Activated CD4-positive, CD25-positive, alpha-beta regulatory T cell treated with anti-CD3 and anti-CD28 coated beads, Interleukin-2, amount 50 U/mL, for 24 hours (primary cell): Measurements from ENCODE around the gene MAOA.
"Not testable (repeated sequence)": the region's sequence is repeated elsewhere in the genome, so short reads cannot be mapped to it uniquely, and the experiment has no call there.

Experiments used
- ATAC-seq, 2 donors: fragments of 150-1000 bp; cut with Tn5 transposase; one replicate each; pipeline ENCODE4 v1.10.0; 2021; ENCODE audit warnings: mild to moderate bottlenecking in 1 of 2, moderate library complexity in 1 of 2

MAOA gene

DNA sequence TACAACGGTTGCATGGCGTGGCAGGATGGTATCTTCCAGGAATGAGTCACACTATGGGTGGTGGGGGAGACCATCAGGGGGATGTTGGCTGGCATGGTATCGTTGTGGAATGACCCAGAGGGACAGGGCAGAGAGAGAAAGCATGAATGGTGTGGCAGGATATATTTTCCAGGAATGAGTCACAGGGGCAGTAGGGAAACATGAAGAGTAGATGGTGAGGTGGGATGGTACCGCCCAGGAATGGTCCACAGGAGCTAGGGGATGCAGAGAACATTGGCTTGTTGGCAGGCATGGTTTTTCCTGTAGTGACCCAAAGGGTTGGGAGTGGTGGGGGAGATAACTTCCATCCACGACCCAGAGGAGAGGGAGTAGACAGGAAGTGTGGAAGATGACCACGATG is 62.4 kb downstream of the MAOA start:
- no peak for ATAC-seq

DNA sequence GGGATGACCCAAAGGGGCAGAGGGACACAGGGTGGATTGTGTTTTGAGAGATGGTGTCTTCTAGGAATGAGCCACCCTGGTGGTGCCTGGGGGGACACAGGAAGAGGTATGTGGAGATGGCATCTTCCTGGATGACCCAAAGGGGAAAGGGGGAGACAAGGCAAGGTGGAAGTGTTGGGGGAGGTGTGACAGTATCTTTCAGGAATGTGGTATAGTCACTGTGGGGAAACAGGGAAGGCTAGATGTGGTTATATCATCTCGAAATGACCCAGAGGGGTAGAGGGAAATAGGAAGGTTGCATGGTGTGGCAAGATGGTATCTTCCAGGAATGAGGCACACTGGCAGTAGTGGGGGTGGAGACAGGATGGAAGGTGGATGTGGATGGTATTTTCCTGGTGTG is 62.9 kb downstream of the MAOA start:
- ATAC-seq = no peak

DNA sequence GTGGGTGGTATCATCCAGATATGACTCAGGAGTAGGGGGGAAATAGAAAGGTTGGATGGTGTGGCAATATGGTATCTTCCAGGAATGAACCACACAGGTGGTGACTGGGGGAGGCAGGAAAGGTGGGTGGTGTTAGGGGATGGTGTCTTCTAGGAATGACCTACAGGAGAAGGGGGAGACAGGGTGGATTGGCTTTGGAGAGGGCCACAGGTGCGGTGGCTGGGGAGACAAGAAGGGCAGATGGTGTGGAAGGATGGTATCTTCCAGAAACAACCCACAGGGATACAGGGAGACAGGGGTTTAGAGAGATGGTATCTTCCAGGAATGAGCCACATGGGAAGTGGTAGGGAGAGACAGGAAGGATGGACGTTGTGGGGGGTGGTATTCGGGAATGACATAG is 64.0 kb downstream of the MAOA start:
- ATAC-seq = no peak

DNA sequence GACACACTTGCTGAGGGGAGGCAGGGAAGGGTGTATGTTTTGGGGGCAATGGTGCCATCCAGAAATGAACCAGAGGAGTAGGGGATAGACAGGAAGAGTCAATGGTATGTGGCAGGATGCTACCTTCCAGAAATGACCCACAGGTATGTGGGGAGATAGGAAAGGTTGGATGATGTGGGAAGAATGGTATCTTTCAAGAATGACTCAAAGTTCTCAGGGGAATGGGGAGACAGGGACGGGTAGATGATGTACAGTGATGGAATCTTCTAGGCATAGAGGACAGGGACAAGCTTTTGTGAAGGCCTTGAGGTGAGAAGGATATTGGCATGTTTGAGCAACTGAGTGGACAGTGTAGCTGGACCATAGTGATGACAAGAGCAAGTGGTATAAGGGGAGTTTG is 64.9 kb downstream of the MAOA start:
- ATAC-seq = no peak

DNA sequence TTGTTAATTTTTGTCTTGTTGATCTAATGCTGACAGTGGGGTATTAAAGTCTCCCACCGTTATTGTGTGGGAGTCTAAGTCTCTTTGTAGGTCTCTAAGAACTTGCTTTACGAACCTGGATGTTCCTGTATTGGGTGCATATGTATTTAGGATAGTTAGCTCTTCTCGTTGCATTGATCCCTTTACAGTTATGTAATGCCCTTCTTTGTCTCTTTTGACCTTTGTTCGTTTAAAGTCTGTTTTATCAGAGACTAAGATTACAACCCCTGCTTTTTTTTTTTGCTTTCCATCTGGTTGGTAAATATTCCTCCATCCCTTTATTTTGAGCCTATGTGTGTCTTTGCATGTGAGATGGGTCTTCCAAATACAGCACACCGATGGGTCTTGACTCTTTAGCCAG is 69.1 kb downstream of the MAOA start:
- not testable (repeated sequence) for ATAC-seq

DNA sequence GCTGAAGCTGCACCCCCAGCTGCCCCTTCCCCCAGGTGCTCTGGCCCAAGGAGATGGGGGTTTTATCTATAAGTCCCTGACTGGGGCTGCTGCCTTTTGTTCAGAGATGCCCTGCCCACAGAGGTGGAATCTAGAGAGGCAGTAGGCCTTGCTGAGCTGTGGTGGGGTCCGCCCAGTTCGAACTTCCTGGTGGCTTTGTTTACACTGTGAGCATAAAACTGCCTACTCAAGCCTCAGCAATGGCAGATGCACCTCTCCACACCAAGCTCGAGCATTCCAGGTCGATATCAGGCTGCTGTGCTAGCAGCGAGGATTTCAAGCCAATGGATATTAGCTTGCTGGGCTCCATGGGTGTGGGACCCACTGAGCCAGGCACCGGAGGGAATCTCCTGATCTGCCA is 71.2 kb downstream of the MAOA start:
- ATAC-seq = not testable (repeated sequence)

DNA sequence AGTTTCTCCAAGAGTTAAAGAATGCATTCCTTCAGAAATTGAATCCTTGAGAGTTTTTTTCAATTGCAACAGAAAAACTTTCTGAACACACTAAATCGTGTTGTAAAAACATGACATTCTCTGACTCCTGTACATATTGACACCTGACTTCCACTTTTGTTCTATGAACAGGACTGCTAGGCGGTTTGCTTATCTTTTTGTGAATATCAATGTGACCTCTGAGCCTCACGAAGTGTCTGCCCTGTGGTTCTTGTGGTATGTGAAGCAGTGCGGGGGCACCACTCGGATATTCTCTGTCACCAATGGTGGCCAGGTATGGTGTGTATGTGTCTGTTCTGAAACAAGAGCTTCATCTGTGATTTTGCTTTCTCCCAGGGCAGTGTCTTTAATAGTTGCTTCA is 71.9 kb downstream of the MAOA start:
- ATAC-seq = no peak

DNA sequence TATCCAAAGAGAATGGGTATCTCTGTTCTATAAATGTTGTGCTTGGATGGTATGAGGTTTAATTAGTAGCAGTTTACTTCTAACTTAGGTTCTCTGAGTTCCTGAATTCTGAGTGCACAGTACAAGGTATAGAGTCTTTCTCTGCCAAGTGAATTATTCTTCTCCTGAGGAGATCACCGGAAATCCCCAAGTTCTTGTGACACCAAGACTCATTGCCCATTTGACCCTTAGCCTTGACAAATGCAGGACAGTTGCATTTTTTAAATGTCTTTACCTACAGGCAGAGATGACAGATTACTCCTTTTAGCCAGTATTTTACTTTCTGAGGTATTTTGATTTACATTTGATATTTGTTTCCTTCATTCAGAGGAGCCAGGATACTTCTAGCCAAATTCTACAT is 72.9 kb downstream of the MAOA start:
- no peak for ATAC-seq

DNA sequence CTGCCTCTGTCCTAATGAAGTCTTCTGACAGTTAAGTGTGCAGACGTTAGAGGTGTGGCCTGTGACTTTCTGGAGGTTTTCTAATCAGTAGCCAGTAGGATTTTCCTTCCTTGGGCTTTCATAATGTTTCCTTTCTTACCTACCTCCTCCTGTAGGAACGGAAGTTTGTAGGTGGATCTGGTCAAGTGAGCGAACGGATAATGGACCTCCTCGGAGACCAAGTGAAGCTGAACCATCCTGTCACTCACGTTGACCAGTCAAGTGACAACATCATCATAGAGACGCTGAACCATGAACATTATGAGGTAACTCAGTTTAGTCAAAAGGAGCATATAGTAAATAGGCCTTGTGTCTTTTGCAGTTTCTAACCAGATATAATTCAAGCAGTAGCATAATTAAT is 75.0 kb downstream of the MAOA start:
- no peak for ATAC-seq

DNA sequence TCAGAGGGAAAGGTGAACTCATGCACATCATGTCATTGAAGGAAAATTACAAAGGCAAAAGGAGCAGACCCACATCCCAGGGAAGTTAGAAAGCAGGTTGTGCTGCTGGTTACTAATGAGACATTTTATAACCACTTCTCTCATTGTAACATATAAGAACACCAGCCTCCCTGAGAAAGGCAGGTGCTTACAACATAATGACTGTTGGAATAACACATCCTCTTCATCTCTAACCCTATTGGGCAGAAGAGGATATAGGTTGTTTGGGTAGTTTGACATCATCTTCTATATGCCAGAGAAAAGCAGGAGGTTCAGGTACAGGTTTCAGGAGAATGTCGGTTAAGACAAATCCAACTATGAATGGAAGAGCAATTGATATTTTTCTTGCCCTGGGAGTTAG is 77.6 kb downstream of the MAOA start:
- no peak for ATAC-seq

DNA sequence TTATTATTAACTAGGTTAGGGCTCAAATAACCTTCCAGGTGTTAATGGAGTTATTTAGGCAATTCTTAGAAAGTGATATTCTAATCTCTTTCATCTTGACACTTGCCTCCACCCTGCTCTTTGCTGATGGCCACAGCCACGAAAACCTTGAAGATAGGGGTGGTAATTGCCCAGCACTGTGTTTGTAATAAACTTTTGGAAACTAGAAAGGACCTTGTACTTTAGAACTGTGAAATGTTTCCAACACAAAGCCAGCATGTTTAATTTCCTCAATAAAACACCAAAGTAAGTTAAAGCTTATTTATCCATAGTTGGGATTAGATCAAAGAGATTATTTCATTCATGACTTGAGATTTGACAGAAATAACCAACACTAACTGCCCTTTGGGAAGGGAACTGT is 78.3 kb downstream of the MAOA start:
- ATAC-seq = no peak

DNA sequence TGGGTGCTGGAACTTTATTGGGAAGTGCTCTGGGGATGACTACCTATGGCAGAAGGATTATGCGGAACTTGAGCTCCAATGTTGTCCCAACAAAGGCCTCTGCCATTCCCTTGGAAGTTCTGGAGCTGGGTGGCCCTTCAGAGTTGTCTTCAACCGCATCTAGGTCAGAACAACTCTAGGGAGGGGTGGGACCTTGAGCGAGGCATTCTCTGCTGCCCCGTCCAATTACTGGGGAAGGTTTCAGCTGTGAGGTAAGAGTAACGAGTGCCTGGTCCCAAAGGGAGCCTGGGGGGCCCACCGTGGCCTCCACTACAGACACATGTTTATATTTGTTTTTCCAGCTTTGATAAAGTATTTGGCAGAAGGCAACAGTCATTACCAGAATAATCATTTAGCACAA is 79.4 kb downstream of the MAOA start:
- ATAC-seq = no peak

DNA sequence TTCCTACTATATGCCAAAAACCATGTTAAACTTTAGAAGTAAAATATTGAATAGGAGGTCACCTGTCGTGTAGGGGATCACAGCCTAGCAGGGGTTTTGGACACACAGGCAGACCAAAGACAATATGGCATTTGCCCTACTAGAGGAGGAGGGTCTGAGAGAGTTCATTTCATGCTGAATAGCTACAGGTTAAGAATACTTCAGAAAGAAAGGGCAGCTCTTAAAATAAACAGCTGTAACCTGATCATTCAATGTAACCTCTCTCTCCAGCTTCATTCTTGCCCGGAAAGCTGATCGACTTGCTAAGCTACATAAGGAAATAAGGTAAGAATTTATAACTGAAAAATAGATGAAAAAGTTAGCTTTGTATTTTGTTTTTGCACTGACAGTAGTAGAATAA is 79.9 kb downstream of the MAOA start:
- ATAC-seq = no peak

DNA sequence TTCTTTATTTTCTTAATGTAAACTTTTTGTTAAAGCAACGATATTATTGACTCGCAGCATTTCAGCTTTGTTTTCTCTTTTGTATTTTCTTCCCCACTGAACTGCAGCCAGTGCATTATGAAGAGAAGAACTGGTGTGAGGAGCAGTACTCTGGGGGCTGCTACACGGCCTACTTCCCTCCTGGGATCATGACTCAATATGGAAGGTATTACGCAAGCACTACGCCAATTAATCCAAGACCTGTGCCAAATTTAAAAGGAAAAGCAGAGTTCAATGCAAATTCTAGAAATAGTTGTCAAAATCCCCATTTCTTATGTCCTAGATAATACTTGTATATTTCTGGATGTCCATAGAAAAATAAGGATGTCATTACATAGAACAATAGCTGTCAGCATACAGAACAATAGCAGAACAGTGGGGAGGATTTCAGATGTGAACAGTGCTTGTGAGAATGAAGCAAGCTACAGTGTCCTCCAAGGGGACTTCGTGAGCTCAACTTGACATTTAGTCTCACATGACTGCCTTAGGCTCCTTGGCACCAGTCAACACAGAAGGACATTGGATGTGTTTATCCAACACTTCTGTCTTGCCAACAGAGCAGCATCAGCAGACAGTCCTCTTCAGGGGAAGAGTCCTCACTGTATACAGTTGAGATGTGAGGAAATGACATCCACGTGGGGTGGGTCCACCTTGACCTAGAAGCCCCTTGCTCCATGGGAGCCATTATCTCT is 85.9 kb downstream of the MAOA start:
- no peak for ATAC-seq

DNA sequence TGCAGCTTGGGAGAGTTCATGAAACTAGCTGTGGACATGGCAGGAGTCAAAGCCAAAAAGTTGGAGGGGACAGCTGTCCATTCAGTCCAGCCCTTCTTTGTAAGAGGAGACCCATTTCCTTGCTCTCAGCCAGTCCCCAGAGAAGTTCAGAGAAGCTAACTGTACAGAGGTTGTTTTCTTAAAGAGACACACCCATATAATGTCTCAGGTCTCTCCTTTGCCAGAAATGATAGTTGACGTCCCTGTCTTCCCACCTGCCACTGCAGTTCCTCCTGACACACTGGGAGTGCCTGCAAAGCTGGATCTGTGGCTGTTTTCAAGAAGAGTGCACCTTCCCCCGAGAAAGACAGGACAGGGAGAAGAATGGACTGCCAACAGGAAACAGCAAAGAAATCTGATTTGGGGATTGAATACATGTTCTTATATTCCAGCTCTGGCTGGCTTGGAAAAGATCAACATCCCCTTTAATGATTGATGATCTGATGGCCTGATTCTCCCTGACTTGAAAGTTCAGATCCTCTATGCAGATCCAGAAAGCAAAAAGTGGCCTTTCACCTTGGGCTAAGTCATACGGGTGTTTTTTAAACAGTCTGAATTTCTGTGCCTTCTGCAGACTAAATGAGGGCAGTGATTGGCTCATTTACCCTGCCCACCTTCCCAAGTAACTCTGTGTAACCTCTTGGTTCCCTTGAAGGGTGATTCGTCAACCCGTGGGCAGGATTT is 87.2 kb downstream of the MAOA start:
- ATAC-seq = no peak

DNA sequence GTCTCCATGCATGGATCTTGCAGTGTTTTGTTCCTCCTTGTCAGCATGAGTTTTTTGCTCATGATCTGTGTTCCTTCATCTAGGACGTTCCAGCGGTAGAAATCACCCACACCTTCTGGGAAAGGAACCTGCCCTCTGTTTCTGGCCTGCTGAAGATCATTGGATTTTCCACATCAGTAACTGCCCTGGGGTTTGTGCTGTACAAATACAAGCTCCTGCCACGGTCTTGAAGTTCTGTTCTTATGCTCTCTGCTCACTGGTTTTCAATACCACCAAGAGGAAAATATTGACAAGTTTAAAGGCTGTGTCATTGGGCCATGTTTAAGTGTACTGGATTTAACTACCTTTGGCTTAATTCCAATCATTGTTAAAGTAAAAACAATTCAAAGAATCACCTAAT is 88.2 kb downstream of the MAOA start:
- ATAC-seq = no peak

DNA sequence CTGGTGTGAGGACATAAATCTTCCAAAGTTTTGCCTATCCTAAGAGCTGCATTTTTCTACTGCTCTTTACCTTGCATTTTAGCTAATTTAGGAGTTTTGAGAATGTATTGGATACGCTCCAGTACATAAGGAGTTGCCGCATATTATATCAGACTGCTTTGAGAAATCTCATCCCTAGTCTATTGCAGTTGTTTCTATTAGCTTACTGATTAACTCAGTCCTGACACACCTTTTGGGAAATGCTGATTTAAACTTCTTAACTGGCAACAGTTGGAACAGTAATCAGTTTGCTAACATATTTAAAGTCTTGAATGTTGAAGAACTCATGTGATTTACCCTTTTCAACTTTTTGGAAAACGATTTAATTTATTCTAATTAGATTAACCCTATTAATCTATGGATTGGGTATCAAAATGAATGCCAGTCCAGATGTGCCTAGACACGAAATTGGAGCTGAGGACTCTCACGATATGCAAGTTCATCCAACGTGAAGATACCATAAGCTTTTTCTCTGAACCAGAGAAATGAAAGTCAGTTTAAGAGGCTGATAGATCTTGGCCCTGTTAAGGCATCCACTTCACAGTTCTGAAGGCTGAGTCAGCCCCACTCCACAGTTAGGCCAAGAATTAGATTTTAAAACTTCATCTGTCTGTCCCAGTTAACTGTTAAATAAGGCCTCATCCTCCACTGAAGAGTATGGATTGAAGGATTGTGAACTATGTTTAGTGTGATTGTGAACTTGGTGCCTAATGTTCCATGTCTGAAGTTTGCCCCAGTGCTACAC is 90.0 kb downstream of the MAOA start:
- ATAC-seq = no peak

DNA sequence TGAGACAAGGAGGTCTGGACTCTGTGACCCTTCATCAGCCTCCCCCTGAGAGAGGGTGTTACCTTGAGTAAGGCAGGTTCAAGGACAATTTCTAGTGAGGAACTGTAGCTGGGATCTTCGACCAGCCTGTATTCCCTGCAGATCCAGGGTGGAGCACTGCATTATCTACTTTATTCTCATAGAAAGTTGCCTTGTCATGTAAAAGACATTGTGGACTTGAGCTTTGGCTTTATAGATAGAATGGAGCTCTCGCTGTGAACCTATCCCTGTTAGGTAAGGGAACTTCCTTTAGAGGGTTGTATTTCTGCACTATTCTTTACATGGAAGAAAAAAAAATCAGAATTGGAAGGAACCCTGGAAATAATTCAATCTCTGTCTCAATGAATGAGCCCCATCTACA is 91.4 kb downstream of the MAOA start:
- ATAC-seq = no peak

DNA sequence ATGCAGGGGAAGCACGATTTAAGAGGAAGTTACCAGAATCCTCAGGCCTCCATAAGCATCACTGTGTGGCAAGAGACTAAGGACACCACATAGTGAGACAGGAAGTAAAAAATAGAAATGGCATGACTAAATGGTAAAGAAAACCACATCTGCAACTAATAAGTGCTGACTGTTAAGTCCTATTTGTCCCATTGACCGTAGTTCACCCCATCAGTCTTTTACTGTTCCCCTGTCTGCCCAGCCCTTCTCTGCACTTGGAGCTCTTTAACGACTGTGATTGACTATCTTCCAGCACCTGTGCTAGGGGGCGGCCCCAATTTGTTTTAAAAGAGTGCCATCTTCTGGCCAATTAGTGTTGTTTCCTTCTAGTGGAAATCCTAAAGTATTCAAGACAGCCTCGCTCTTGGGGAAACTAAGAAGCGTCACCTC is 94.2 kb downstream of the MAOA start:
- peak; percentile 69 to 72 for ATAC-seq

DNA sequence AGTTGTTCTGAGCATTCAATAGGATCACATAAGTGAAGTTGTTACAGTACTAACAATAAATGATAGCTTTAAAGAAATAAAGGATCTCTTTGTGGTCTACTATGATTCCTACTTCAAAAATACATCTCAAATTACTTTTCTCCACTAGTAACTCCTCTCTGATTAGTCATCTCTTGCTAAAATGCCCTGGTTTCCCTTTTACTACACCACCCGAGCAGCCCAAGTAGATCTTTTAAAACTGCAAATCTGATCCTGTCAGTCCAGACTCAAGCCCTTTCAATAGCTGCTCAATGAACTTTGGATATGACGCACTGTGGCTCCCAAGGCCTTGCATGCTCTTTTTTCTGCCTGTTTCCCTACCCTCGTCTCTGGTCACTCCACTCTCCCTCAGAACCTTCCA is 97.5 kb downstream of the MAOA start:
- ATAC-seq = no peak

DNA sequence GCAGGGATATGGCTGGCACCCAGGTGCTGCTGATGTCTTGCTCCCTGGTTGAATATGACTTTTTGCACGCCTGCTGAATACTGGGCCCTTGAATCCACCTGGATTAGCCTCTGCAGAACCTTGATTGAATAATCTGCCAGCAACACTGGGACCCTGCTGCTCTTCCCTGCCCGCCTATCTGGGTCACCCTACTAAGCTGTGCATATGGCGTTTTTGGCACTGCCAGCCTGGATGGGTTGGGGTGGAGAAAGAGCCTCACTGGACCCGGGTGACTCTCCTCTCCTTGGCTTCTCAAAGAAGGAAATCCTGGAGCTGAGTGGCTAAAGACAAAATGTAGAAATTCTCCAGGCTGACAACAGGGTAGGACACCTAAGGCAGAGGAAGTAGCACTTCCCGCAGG is 100.0 kb downstream of the MAOA start:
- ATAC-seq = no peak

DNA sequence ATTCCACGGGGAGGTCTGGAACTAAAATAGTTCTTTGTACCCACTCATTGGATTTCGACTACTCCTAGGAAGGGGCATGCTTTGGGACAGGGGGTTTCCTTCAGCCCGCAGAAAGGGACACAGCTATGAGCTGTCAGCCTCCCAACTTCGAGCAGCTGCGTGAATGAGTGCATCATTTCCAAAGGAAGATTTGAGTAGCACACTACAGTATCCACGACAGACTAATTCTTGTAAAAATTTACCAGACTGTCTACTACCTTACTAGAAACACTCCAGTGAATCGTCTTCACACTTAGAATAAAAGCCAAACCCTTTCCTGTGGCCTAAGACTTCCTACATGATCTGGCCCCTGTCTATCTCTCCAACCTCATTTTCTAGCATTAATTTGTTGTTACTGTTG is 101.9 kb downstream of the MAOA start:
- ATAC-seq = no peak

DNA sequence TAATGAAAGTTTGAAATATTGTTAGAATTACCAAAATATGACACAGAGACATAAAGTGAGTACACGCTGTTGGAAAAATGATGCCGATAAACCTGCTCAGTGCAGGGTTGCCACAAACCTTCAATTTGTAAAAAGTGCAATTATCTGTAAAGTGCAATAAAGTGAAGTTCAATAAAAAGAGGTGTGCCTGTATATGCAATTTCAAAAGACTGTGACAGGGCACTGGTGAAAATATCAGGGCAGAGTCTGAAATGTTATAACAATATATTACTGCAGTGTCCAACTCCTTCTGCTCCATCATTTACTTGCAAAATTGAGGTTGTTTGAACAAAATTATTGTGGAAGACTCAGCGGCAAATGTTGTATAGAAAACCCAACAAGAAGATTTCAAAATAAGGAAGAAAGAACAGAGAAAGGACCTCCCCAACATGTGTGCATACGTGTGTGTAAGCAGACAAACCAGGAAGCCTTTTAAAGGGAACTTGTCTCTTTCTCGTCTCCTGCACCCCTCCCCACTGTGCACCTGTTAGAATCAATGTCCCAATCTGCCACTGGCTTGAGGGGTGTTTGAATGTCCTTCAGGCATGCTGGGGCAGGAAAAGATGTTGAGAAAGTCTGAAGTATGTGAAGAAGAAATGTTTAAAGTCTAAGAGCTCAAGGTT is 130.0 kb downstream of the MAOA start:
- no peak for ATAC-seq
